Aorta (tissue), 5 donors: ENCODE data around the gene LAIR2. TPM values are rescaled to one million over a fixed set of nuclear protein-coding genes. Genes with fewer than 3 reads are reported as not detected.

Experiments used
- ATAC-seq: fragments of 200-7000 bp; cut with Tn5 transposase; one replicate; pipeline ENCODE4 v1.9.1; 2022; ENCODE audit warnings: moderate library complexity; ENCODE audit not compliant: low FRiP score
- DNase-seq, 2 donors: peaks; one replicate each; pipeline ENCODE4 v3.0.0-alpha.2; 2020
- H3K27ac ChIP-seq, 2 donors: one replicate each; pipeline ENCODE4 v1.5.1; 2013; ENCODE audit warnings: low read length in 2 of 2, mild to moderate bottlenecking in 2 of 2, moderate library complexity in 2 of 2, control low read depth in 1 of 2, inconsistent platforms in 1 of 2, low read depth in 1 of 2
- H3K27me3 ChIP-seq, 2 donors: one replicate each; pipeline ENCODE4 v1.6.1; 2013; ENCODE audit warnings: control low read depth in 1 of 2, low read length in 1 of 2, mild to moderate bottlenecking in 1 of 2, moderate library complexity in 1 of 2; ENCODE audit not compliant: insufficient read depth in 2 of 2, control insufficient read depth in 1 of 2
- H3K36me3 ChIP-seq, 2 donors: one replicate each; pipeline ENCODE4 v1.6.1; 2013; ENCODE audit warnings: control low read depth in 1 of 2, low read length in 1 of 2, mild to moderate bottlenecking in 1 of 2; ENCODE audit not compliant: insufficient read depth in 2 of 2, control insufficient read depth in 1 of 2
- H3K4me1 ChIP-seq, 2 donors: one replicate each; pipeline ENCODE4 v1.6.1; 2013; ENCODE audit warnings: low read length in 2 of 2, control low read depth in 1 of 2, mild to moderate bottlenecking in 1 of 2, moderate library complexity in 1 of 2; ENCODE audit not compliant: insufficient read depth in 2 of 2, control insufficient read depth in 1 of 2
- H3K4me3 ChIP-seq, 2 donors: one replicate each; pipeline ENCODE4 v1.5.1; 2013; ENCODE audit warnings: low read length in 2 of 2, control low read depth in 1 of 2, mild to moderate bottlenecking in 1 of 2
- H3K9me3 ChIP-seq: one replicate; pipeline ENCODE4 v1.6.1; 2013; ENCODE audit warnings: mild to moderate bottlenecking, low read length; ENCODE audit not compliant: control insufficient read depth
- WGBS, 2 donors: extraction: QIAGEN DNeasy Blood & Tissue Kit; methylation state at CpG; one replicate each; pipeline ENCODE4 v1.1.7; 2013; 5-methylcytosine and 5-hydroxymethylcytosine counted together
- intact Hi-C, 2 donors: fragments of 100-400 bp; cut with DNase I; formaldehyde crosslinking; loops; one replicate each; pipeline versions ENCODE4 v1.14.2 to v1.15.0; 2022
- polyA plus RNA-seq, 2 donors: library from polyadenylated mRNA; stranded (reverse); fragments of 200-250 nt; gene quantifications; one replicate each; pipeline ENCODE4 v1.2.3, GENCODE V29; 2013
- total RNA-seq, 2 donors: library from RNA; stranded (reverse); fragmentation: NEBNext Ultra II Directional; extraction: Animal tissue kit (Norgen Biotek cat#: 25700); gene quantifications; one replicate each; pipeline ENCODE4 v1.2.1, GENCODE V29; 2021
- donor health status: healthy with polysubstance abuse.
- donor health status: Bipolar disorder and iron deficiency.
- donor health status: DM: no; HTN: no; CAD: no.
- donor health status: DM: no; HTN: no; CAD: no.
- donor health status: DM: yes; HTN: yes; CAD: no.

LAIR2 gene
- total and polyA plus RNA-seq, 4 donors = 0.52 to 2.4 TPM; not detected in 2

- Histone ChIP-seq H3K36me3 (no peaks in the 10 kb centered on the region), H3K27me3 (no peaks in the 10 kb centered on the region), H3K4me3 (no peak overlapping the region), H3K9me3 (no peaks in the 10 kb centered on the region), H3K4me1 (no peaks in the 10 kb centered on the region), H3K27ac (no peak overlapping the region)
- WGBS, 2 donors = 75 to 81% methylated on average over 8 of the region's 8 CpGs
- no peak for ATAC-seq
- intact Hi-C loops = no loop called here
- DNase-seq = no peak
These were observed 30.8 kb downstream of the LAIR2 start for GRCh38 chr19:54533476-54533875.

DNA sequence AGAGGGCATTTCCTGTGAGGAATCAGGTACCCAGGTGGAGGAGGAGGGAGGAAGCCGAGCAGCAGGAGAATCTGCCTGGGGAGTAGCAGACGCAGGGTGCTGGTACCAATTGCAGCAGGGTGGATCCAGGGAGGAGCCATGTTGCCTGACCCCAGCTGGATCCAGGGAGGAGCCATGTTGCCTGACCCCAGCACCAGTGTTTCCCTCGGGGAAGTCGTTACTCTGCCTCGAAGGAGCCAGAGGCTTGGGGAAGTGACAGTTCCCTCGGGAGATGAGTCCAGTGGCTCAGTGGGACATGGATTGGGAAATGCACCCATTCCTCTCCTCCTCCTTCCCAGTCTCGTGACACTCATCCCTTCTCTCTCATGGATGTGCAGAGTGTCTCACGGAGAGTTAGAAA lies 31.5 kb downstream of the LAIR2 start:
- Histone ChIP-seq H3K4me1 (no peaks in the 10 kb centered on the region), H3K27me3 (no peaks in the 10 kb centered on the region), H3K4me3 (no peak overlapping the region), H3K36me3 (no peaks in the 10 kb centered on the region), H3K27ac (no peak overlapping the region), H3K9me3 (no peaks in the 10 kb centered on the region)
- 62 to 68% methylated on average over 8 of the region's 8 CpGs for WGBS, 2 donors
- intact Hi-C loops = no loop called here
- ATAC-seq = no peak
- DNase-seq = no peak

- Histone ChIP-seq H3K27me3 (no peaks in the 10 kb centered on the region), H3K27ac (no peak overlapping the region), H3K9me3 (no peaks in the 10 kb centered on the region), H3K36me3 (no peaks in the 10 kb centered on the region), H3K4me1 (no peaks in the 10 kb centered on the region), H3K4me3 (no peak overlapping the region)
- DNase-seq (no peak), ATAC-seq (no peak)
- WGBS, 2 donors = 83 to 85% methylated on average over 9 of the region's 9 CpGs
- intact Hi-C loops = no loop called here
These were observed 33.0 kb downstream of the LAIR2 start for GRCh38 chr19:54535601-54536000.

DNA sequence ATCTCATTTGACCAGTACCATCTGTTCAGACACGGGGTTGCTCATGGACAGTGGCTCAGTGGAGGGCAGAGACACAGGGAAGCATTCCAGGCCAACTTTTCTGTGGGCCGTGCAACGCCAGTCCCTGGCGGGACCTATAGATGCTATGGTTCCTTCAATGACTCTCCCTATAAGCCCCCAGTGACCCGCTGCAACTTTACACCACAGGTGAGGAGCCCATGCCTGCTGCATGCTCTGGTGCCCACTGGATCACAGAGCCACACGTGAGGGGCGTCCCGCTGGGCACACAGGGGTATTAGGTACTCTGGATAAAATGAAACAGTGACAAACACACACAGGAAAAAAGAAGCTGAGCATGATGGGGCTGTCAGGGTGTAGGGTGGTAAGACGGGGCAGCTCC lies 34.3 kb downstream of the LAIR2 start:
- no peaks in the 10 kb centered on the region for H3K27me3 ChIP-seq
- H3K27ac ChIP-seq = no peak overlapping the region
- DNase-seq (no peak), ATAC-seq (no peak)
- no peaks in the 10 kb centered on the region for H3K4me1 ChIP-seq
- no peaks in the 10 kb centered on the region for H3K36me3 ChIP-seq
- intact Hi-C loops = no loop called here
- WGBS, 2 donors = 82% methylated on average over 9 of the region's 9 CpGs
- no peaks in the 10 kb centered on the region for H3K9me3 ChIP-seq
- H3K4me3 ChIP-seq = no peak overlapping the region

DNA sequence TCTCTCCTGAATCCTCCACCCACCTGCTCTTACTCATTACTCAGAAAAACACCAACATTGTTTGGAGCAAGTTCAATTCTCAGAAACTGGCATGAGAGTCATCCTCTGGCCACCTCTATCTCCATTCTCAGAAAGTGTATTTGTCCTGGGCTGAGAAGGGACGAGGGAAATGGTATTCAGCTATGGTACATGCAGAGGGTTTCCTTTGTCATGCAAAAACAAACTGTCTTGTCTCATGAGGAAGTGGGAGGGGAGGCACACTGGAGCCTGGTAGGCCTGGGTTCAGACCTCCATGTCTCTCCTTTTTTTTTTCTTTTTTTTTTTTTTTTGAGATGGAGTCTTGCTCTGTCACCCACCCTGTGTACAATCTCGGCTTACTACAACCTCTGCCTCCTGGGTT lies 39.1 kb downstream of the LAIR2 start:
- H3K9me3 ChIP-seq = peaks cover 2% of the 10 kb centered on the region
- no peaks in the 10 kb centered on the region for H3K36me3 ChIP-seq
- no peak for DNase-seq
- no peak overlapping the region for H3K27ac ChIP-seq
- no peak for ATAC-seq
- H3K4me3 ChIP-seq = no peak overlapping the region
- intact Hi-C loops = no loop called here
- WGBS, 2 donors = 39 to 44% methylated on average over 2 of the region's 2 CpGs
- H3K27me3 ChIP-seq = no peaks in the 10 kb centered on the region
- H3K4me1 ChIP-seq = no peaks in the 10 kb centered on the region

- H3K36me3 ChIP-seq = no peaks in the 10 kb centered on the region
- no peak overlapping the region for H3K27ac ChIP-seq
- H3K4me3 ChIP-seq = no peak overlapping the region
- 80 to 85% methylated on average over 16 of the region's 16 CpGs for WGBS, 2 donors
- no peaks in the 10 kb centered on the region for H3K9me3 ChIP-seq
- intact Hi-C loops = no loop called here
- DNase-seq (no peak), ATAC-seq (no peak)
- H3K27me3 ChIP-seq = no peaks in the 10 kb centered on the region
- no peaks in the 10 kb centered on the region for H3K4me1 ChIP-seq
These were observed 46.2 kb downstream of the LAIR2 start for GRCh38 chr19:54548806-54549205.

- Histone ChIP-seq H3K9me3 (no peaks in the 10 kb centered on the region), H3K36me3 (no peaks in the 10 kb centered on the region), H3K27me3 (no peaks in the 10 kb centered on the region), H3K27ac (no peak overlapping the region), H3K4me3 (no peak overlapping the region), H3K4me1 (no peaks in the 10 kb centered on the region)
- DNase-seq (no peak), ATAC-seq (no peak)
- WGBS, 2 donors = 80 to 83% methylated on average over 14 of the region's 14 CpGs
- intact Hi-C loops = no loop called here
These were observed 46.6 kb downstream of the LAIR2 start for GRCh38 chr19:54549224-54549623.

GRCh38 chr19:54551293-54551692 lies 48.7 kb downstream of the LAIR2 start:
- WGBS, 2 donors = 82 to 84% methylated on average over 6 of the region's 6 CpGs
- Histone ChIP-seq H3K9me3 (no peaks in the 10 kb centered on the region), H3K27ac (no peak overlapping the region), H3K27me3 (no peaks in the 10 kb centered on the region), H3K36me3 (no peaks in the 10 kb centered on the region), H3K4me3 (no peak overlapping the region), H3K4me1 (no peaks in the 10 kb centered on the region)
- DNase-seq = no peak
- intact Hi-C loops = no loop called here
- no peak for ATAC-seq

DNA sequence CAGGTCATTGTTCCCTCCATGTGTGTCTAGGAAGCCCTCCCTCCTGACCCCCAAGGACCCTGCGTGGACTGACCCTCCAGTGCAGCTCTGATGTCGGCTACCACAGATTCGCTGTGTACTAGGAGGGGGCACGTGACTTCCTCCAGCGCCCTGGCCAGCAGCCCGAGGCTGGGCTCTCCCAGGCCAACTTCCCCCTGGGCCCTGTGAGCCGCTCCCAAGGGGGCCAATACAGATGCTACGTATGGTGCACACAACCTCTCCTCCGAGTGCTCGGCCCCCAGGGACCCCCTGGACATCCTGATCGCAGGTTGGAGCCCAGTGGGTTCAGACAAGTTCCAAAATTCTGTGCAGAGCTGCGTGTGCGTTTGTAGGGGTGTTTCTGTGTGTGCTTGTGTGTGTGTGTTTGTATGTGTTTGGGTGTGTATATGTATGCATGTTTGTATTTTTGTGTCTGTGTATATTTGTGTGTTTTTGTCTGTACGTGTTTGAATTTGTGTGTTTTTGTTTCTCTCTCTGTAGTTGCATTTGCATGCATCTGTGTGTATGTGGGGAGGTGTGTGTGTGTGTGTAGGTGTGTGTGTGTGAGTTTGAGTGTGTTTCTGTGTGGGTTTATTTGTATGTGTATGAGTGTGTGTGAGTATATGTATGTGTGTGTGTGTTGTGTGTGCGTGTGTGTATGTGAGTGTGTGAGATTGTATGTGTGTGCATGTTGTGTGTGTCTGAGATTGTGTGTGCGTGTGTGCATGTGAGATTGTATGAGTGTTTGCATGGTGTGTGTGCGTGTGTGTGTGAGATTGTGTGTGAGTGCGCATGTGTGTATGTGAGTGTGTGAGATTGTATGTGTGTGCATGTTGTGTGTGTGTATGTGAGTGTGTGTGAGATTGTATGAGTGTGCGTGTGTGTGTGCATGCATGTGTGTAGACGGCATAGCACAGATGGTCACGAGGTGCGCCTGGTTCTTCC lies 49.6 kb downstream of the LAIR2 start:
- H3K9me3 ChIP-seq = no peaks in the 10 kb centered on the region
- DNase-seq (peak in 1 of 2 donors; percentile 73), ATAC-seq (no peak)
- no peaks in the 10 kb centered on the region for H3K36me3 ChIP-seq
- H3K27ac ChIP-seq = no peak overlapping the region
- no peak overlapping the region for H3K4me3 ChIP-seq
- no peaks in the 10 kb centered on the region for H3K27me3 ChIP-seq
- no peaks in the 10 kb centered on the region for H3K4me1 ChIP-seq
- intact Hi-C loops = no loop called here
- 78 to 85% methylated on average over 22 of the region's 22 CpGs for WGBS, 2 donors
